SK-N-MC (cell line): ENCODE data around the gene CDKN1B.

Experiments
- EZH2 ChIP-seq: fragments of 200-600 bp; sonication (generic); IDR thresholded peaks from one replicate; pipeline ENCODE4 v1.6.1; 2017; ENCODE audit warnings: antibody characterized with exemption
- FOXP2 ChIP-seq: optimal IDR thresholded peaks from 2 replicates; pipeline ENCODE3; 2011; ENCODE audit warnings: mild to moderate bottlenecking, moderate library complexity; ENCODE audit not compliant: insufficient read depth; ENCODE audit errors: extremely low read length, control extremely low read depth
- POLR2AphosphoS5 ChIP-seq: IDR thresholded peaks from 2 replicates; pipeline ENCODE4 v1.6.1; 2012; ENCODE audit warnings: mild to moderate bottlenecking, low read depth, low read length, borderline replicate concordance

GRCh38 chr12:12734054-12734453, 16.9 kb downstream of the CDKN1B start:
- TF ChIP-seq POLR2AphosphoS5 (no peak), EZH2 (no peak), FOXP2 (no peak)
